Skeletal muscle satellite cell (primary cell): Measurements from ENCODE around the gene TRMT5.

Experiments
- H3K27me3 ChIP-seq: 2 replicates; pipeline ENCODE4 v1.7.0; 2013; ENCODE audit warnings: low read length; ENCODE audit not compliant: control insufficient read depth, insufficient read depth
- H3K36me3 ChIP-seq: 2 replicates; pipeline ENCODE4 v1.7.0; 2013; ENCODE audit warnings: mild to moderate bottlenecking, control low read depth, low read length; ENCODE audit not compliant: insufficient read depth
- H3K4me1 ChIP-seq: 2 replicates; pipeline ENCODE4 v1.7.0; 2013; ENCODE audit warnings: low read length; ENCODE audit not compliant: control insufficient read depth, insufficient read depth
- H3K4me2 ChIP-seq: 2 replicates; pipeline ENCODE4 v1.7.0; 2013; ENCODE audit warnings: mild to moderate bottlenecking, low read length
- H3K4me3 ChIP-seq: 2 replicates; pipeline ENCODE4 v1.7.0; 2013; ENCODE audit warnings: low read length
- H3K9ac ChIP-seq: 2 replicates; pipeline ENCODE4 v1.7.0; 2013; ENCODE audit warnings: mild to moderate bottlenecking, low read depth, low read length, moderate library complexity
- H3K9me3 ChIP-seq: replicated peaks from 2 replicates; pipeline ENCODE4 v1.7.0; 2013; ENCODE audit warnings: mild to moderate bottlenecking, control low read depth, low read length

TRMT5 gene

DNA sequence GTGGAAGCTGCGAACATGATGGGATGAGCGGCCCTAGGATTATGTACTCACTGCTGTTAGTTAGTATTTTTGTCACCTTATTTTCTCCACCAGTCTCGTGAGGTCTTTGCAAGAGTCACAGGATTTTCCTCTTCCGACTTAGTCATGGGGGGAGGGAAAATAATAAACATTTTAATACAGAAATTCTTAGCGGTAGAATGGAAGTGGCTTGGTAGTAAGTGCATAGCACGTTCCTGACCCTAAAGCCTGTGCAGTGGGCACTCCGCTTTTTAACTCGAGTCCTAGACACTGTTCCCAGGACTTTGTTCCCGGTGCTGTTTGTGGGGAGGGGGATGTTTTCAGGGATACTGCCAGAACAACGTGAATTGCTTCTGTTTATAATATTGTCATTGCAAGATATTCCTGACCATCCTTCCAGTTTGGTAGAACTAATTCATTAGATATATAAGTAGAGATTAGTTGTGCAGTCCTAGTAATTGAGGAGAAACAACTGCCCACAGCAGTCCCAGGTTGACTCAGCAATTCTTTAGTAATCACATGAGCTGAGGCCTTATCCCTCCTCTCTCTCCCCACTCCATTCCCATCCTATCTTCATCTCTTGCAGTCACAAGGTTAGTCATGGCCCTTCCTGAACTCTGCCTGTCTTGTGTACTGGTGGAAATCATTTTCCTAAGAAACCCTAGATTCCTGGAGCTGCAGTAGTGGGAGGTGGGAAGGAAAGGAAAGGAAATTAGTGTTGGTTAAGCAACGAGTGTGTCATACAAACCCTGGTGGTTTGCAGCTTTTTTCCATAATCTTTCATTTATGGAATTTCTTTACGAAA lies 965 bp upstream of the TRMT5 start:
- Histone ChIP-seq H3K27me3 (no peaks in the 10 kb centered on the region), H3K9me3 (no peaks in the 10 kb centered on the region), H3K9ac (peak overlapping the region; percentile 90)

DNA sequence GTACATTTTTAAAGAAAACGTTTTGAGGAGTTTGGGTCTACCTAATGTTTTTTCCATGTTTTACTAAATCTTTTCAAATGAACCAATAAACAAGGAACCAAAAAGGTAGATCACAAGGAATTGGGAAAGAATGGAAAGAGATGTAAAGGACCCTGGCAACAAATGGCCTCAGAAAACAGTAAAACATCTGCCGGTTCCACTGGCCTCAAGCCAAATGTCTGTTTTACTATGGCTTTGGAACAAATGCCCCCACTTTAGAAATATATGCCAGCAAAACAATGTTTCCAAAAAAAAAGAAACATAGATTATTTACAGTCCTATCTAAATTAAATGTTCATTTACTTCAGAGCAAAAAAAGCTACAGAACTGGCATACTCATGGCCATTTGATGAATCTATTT lies 3.0 kb downstream of the TRMT5 start:
- H3K9ac ChIP-seq: peak overlapping the region; percentile 2
- peak overlapping the region; percentile 50 for H3K4me2 ChIP-seq
- no peaks in the 10 kb centered on the region for H3K9me3 ChIP-seq
- peaks cover 35% of the 10 kb centered on the region for H3K36me3 ChIP-seq
- no peaks in the 10 kb centered on the region for H3K27me3 ChIP-seq
- H3K4me1 ChIP-seq: peaks cover 30% of the 10 kb centered on the region
- peak overlapping the region; percentile 33 for H3K4me3 ChIP-seq

More for the DNA sequence above, 965 bp upstream of the TRMT5 start:
- H3K4me3 ChIP-seq: peak overlapping the region; percentile 87
- H3K4me2 ChIP-seq: peak overlapping the region; percentile 93
- peaks cover 43% of the 10 kb centered on the region for H3K4me1 ChIP-seq
- H3K36me3 ChIP-seq: peaks cover 27% of the 10 kb centered on the region

DNA sequence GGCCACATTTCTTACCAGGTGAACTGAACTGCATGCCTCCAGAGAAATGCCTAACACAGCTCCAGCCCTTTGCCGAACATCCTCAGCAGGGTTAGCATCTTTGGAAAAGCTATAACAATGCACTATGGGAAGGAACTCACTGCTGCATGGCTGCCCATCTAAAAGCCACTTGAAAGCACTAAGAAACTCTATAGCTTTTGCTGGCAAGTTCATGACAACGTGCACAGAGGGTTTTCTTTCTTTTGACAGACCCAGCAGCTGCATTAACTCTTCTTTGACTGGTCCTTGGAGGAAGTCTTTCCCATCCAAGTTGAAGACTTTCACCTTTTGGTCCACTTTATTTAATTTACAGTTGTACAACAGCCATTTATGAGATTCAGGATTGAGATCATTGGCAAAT lies 5.3 kb downstream of the TRMT5 start:
- H3K27me3 ChIP-seq: no peaks in the 10 kb centered on the region
- H3K4me1 ChIP-seq: peaks cover 22% of the 10 kb centered on the region
- peaks cover 35% of the 10 kb centered on the region for H3K36me3 ChIP-seq
- H3K9ac ChIP-seq: no peak overlapping the region
- H3K4me3 ChIP-seq: no peak overlapping the region
- H3K9me3 ChIP-seq: no peaks in the 10 kb centered on the region
- H3K4me2 ChIP-seq: no peak overlapping the region

DNA sequence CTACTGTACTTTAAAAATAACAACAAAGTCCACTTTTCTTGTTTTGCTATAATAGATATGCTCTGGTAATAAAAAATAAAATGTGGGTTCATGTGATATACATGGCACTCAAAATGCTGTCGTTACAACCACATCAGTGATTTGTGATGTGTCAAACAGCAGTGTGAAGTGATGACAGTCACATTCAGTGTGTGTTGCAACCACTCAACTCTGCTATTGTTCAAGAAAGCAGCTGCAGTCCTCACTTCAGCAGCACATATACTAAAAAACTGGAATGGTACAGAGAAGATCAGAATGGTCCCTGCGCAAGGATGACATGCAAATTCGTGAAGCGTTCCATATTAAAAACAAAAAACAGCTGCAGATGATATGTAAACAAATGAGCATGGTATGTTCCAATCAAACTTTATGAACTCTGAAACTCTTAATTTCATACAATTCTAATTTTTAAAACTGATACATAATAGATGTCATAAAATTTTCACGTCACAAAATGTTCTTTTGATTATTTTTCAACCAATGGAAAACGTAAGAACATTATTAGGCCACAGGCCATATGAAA lies 6.7 kb downstream of the TRMT5 start:
- Histone ChIP-seq H3K4me1 (peaks cover 14% of the 10 kb centered on the region), H3K27me3 (no peaks in the 10 kb centered on the region), H3K4me3 (no peak overlapping the region), H3K9ac (no peak overlapping the region), H3K9me3 (no peaks in the 10 kb centered on the region), H3K4me2 (no peak overlapping the region), H3K36me3 (peaks cover 35% of the 10 kb centered on the region)

DNA sequence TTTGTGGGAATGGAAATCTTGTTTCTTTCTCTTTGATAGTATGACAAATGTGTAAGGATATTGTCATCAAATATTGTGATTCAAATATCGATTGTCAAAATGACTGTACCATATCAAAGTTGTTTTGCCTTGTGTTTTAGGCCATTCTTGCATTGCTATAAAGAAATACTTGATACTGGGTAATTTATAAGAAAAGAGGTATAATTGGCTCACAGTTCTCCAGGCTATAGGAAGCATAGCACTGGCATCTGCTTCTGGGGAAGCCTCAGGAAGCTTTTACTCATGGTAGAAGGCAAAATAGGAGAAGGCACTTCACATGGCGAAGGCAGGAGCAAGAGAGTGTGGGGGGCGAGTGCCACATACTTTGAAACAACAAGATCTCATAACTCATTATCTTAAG lies 7.8 kb downstream of the TRMT5 start:
- Histone ChIP-seq H3K4me2 (no peak overlapping the region), H3K36me3 (peaks cover 35% of the 10 kb centered on the region), H3K27me3 (no peaks in the 10 kb centered on the region), H3K9ac (no peak overlapping the region), H3K9me3 (no peaks in the 10 kb centered on the region), H3K4me1 (peaks cover 8% of the 10 kb centered on the region), H3K4me3 (no peak overlapping the region)

DNA sequence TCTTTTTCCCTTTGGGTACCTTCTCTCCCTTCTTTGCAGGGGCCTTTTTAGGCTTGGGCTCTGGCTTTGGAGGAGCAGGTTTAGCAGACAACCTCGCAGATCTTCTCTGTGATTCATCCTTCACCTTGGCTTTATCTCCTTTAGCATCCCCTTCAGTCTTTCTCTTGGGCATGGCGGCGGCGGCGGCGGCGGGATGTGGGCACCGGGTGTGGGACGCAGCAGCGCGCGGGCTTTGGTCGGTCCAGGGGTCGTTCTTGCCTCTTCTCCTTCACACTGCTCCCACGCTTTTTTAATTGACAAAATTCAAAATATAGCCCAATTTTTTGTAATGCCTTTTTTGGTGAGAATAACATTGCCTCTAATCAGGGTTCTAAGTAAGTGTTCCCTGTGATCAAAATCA lies 8.6 kb downstream of the TRMT5 start:
- Histone ChIP-seq H3K9me3 (no peaks in the 10 kb centered on the region), H3K4me3 (no peak overlapping the region), H3K4me1 (peaks cover 8% of the 10 kb centered on the region), H3K9ac (no peak overlapping the region), H3K36me3 (peaks cover 35% of the 10 kb centered on the region), H3K27me3 (no peaks in the 10 kb centered on the region), H3K4me2 (no peak overlapping the region)

DNA sequence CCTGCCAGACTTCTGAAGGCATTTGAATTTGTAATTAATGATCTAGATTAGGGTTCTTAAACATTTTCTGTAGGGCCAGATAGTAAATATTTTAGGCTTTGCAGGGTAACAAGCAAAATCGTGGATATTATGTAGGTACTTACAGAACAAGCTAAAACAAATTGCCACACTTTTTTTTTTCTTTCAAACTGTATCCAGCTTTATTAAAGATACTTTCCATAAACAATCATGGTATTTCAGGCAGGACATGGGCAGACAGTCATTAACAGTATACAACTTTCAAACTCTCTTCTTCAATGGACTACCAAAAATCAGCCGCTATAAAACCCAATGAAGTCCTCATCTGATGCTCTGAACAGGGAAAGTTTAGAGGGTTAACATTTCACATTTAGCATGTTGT lies 9.6 kb downstream of the TRMT5 start:
- H3K4me1 ChIP-seq: peaks cover 8% of the 10 kb centered on the region
- H3K4me3 ChIP-seq: no peak overlapping the region
- H3K4me2 ChIP-seq: no peak overlapping the region
- no peaks in the 10 kb centered on the region for H3K9me3 ChIP-seq
- no peak overlapping the region for H3K9ac ChIP-seq
- peaks cover 25% of the 10 kb centered on the region for H3K36me3 ChIP-seq
- no peaks in the 10 kb centered on the region for H3K27me3 ChIP-seq

DNA sequence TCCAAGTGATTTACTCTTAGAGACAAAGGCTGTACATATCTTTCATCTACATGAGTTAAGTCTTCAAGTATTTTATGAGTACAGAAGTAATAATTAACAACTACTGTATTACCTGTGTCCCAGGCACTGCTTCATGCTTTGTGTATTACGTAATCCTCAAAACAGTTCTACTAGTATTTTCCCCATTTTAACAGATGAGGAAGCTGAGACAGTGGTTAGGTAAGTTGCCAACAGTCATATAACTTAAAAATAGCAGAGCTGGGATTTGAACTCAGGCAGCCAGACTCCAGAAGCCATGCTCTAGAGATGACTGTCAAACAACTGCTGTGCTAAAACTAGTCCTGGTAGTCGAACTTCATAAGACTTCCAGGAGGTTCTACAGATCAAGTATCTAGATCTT lies 10.7 kb downstream of the TRMT5 start:
- no peak overlapping the region for H3K4me2 ChIP-seq
- no peaks in the 10 kb centered on the region for H3K9me3 ChIP-seq
- peaks cover 15% of the 10 kb centered on the region for H3K36me3 ChIP-seq
- no peak overlapping the region for H3K9ac ChIP-seq
- H3K4me3 ChIP-seq: no peak overlapping the region
- H3K27me3 ChIP-seq: no peaks in the 10 kb centered on the region
- peaks cover 16% of the 10 kb centered on the region for H3K4me1 ChIP-seq

DNA sequence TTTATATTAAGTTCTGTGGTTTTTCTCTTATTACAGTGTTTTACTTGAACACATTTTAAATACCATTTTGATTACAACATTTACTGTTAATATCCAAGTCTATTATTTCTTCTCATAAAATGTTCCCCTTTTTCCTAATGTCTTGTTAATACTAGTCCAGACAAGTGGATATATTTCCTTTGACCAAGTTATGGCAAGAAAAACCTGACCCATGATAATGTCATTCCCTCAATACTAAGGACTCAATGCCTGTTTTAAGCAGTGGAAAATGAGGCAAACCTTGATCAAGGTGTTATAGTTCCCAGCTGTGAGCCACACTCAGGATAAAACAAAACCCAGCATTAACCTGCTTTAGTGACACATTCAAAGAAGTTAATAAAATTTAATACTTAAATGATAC lies 12.2 kb downstream of the TRMT5 start:
- peaks cover 4% of the 10 kb centered on the region for H3K36me3 ChIP-seq
- H3K4me2 ChIP-seq: no peak overlapping the region
- H3K9ac ChIP-seq: no peak overlapping the region
- H3K4me3 ChIP-seq: no peak overlapping the region
- no peaks in the 10 kb centered on the region for H3K27me3 ChIP-seq
- peaks cover 21% of the 10 kb centered on the region for H3K4me1 ChIP-seq
- H3K9me3 ChIP-seq: no peaks in the 10 kb centered on the region

DNA sequence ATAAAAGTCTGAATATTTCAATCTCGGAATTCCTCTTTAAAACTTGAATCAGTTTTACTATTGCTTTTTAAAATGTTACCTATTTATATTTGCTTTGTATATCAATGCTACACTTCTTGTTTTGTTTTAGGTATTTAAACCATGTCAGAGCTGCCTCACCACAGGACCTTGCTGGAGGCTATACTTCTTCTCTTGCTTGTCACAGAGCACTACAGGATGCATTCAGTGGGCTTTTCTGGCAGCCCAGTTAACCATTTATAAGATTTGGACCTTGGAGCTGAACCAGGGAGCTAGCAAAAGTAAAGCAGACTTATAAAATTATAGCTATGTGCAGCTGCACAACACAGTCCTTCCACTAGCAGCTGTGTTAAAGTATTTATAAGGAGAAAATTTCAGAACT lies 12.8 kb downstream of the TRMT5 start:
- H3K4me2 ChIP-seq: no peak overlapping the region
- H3K27me3 ChIP-seq: no peaks in the 10 kb centered on the region
- H3K36me3 ChIP-seq: no peaks in the 10 kb centered on the region
- H3K9ac ChIP-seq: no peak overlapping the region
- peaks cover 21% of the 10 kb centered on the region for H3K4me1 ChIP-seq
- H3K9me3 ChIP-seq: no peaks in the 10 kb centered on the region
- H3K4me3 ChIP-seq: no peak overlapping the region

DNA sequence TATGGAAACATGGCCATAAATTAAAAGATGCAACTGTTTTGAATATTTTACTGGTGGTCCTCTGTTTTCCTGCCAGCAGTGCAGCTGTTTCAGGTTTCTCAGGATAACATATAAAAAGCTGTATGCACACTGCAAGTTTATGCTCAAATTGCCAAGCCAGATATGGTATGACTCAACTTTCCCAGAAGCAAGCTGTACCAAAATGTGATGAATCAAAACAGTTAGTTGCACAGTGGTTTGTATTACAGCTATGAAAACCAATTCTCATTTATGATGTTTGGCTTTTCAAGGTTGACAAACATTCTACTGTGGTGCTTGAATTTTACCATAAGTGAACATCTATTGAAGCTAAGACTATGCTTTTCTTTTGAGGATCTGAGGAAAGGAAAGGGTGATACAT lies 15.5 kb downstream of the TRMT5 start:
- Histone ChIP-seq H3K9me3 (no peaks in the 10 kb centered on the region), H3K4me2 (no peak overlapping the region), H3K4me3 (no peak overlapping the region), H3K36me3 (no peaks in the 10 kb centered on the region), H3K4me1 (peaks cover 21% of the 10 kb centered on the region), H3K9ac (no peak overlapping the region), H3K27me3 (no peaks in the 10 kb centered on the region)

DNA sequence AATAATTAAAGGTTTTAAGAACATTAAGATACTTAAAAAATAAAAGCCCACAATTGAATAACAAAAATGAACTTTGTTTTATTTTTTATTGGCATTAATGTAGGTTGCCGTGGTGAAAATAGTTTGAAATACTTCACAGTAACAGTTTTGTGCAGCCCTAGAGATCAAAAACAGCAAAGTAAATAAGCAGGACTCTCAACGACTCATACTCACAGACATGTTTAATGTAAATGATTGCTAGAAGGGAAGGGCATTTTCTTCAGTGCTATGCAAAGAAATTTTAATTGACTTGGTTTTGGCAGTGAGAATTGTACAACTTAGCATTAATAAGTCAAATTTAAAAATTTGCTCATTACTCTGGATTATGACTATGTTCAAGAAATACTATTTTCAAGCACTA lies 16.0 kb downstream of the TRMT5 start:
- Histone ChIP-seq H3K9ac (no peak overlapping the region), H3K9me3 (no peaks in the 10 kb centered on the region), H3K27me3 (no peaks in the 10 kb centered on the region), H3K4me2 (no peak overlapping the region), H3K4me1 (peaks cover 21% of the 10 kb centered on the region), H3K36me3 (no peaks in the 10 kb centered on the region), H3K4me3 (no peak overlapping the region)
